ENCODE results near the gene ACSS3. TPM values are rescaled to one million over a fixed set of nuclear protein-coding genes. Genes with fewer than 3 reads are reported as not detected.

Gene ACSS3
- total RNA-seq, 1 experiment from 2014 or later = 0.70 TPM

GRCh38 chr12:81120961-81121360, 43.1 kb downstream of the ACSS3 start:
- ChIA-PET POLR2A (no interaction called here), CTCF (no interaction called here)
- Mint-ChIP-seq H3K27me3 (ENCODE audit: insufficient read depth, unreplicated experiment) (no peaks in the 10 kb centered on the region), H3K4me1 (ENCODE audit: low read depth, unreplicated experiment) (no peaks in the 10 kb centered on the region), H3K4me3 (ENCODE audit: unreplicated experiment) (no peak overlapping the region), H3K36me3 (ENCODE audit: insufficient read depth, unreplicated experiment) (no peaks in the 10 kb centered on the region), H3K27ac (ENCODE audit: unreplicated experiment) (no peak overlapping the region), H3K9me3 (ENCODE audit: unreplicated experiment) (peaks cover 43% of the 10 kb centered on the region)
- no peaks in the 10 kb centered on the region for H3K36me3 ChIP-seq (ENCODE audit: control insufficient read depth, insufficient read depth, low read length)
- no peak for TF ChIP-seq CTCF (IDR thresholded peaks at IDR 0.05; ENCODE audit: insufficient read depth in 1 of 2, low read depth in 1 of 2, low read length in 1 of 2, severe bottlenecking in 1 of 2, unreplicated experiment in 1 of 2)
- no TSS peak for BruUV-seq (replicated peaks)
- no peak for DNase-seq
- no peaks in the 10 kb centered on the region for H3K27me3 ChIP-seq (replicated peaks; ENCODE audit: control insufficient read depth, insufficient read depth, low read length)
- no peaks in the 10 kb centered on the region for H3K4me1 ChIP-seq
- H3K4me3 ChIP-seq (ENCODE audit: low read depth, low read length) = no peak overlapping the region
- peaks cover 7% of the 10 kb centered on the region for H3K9me3 ChIP-seq
- intact Hi-C loops (cut with micrococcal nuclease; ENCODE audit: unreplicated experiment) = no loop called here

GRCh38 chr12:81123611-81124010, 45.7 kb downstream of the ACSS3 start:
- H3K27ac Mint-ChIP-seq (ENCODE audit: unreplicated experiment) = no peak overlapping the region
- intact Hi-C loops (cut with micrococcal nuclease; ENCODE audit: unreplicated experiment) = no loop called here
- CTCF ChIA-PET = no interaction called here
- H3K4me1 Mint-ChIP-seq (ENCODE audit: low read depth, unreplicated experiment) = no peaks in the 10 kb centered on the region
- POLR2A ChIA-PET = no interaction called here
- H3K9me3 Mint-ChIP-seq (ENCODE audit: unreplicated experiment) = peaks cover 40% of the 10 kb centered on the region
- no peaks in the 10 kb centered on the region for H3K27me3 Mint-ChIP-seq (ENCODE audit: insufficient read depth, unreplicated experiment)
- H3K4me3 Mint-ChIP-seq (ENCODE audit: unreplicated experiment) = no peak overlapping the region
- Histone ChIP-seq H3K9me3 (peaks cover 5% of the 10 kb centered on the region), H3K4me3 (ENCODE audit: low read depth, low read length) (no peak overlapping the region), H3K4me1 (no peaks in the 10 kb centered on the region), H3K36me3 (ENCODE audit: control insufficient read depth, insufficient read depth, low read length) (no peaks in the 10 kb centered on the region), H3K27me3 (replicated peaks; ENCODE audit: control insufficient read depth, insufficient read depth, low read length) (no peaks in the 10 kb centered on the region)
- no peaks in the 10 kb centered on the region for H3K36me3 Mint-ChIP-seq (ENCODE audit: insufficient read depth, unreplicated experiment)
- DNase-seq = no peak
- TF ChIP-seq CTCF (IDR thresholded peaks at IDR 0.05; ENCODE audit: insufficient read depth in 1 of 2, low read depth in 1 of 2, low read length in 1 of 2, severe bottlenecking in 1 of 2, unreplicated experiment in 1 of 2) = no peak
- BruUV-seq (replicated peaks) = no TSS peak

GRCh38 chr12:81125691-81126090, 47.8 kb downstream of the ACSS3 start:
- Mint-ChIP-seq H3K4me3 (ENCODE audit: unreplicated experiment) (no peak overlapping the region), H3K27ac (ENCODE audit: unreplicated experiment) (no peak overlapping the region), H3K36me3 (ENCODE audit: insufficient read depth, unreplicated experiment) (no peaks in the 10 kb centered on the region), H3K4me1 (ENCODE audit: low read depth, unreplicated experiment) (no peaks in the 10 kb centered on the region), H3K9me3 (ENCODE audit: unreplicated experiment) (peaks cover 21% of the 10 kb centered on the region), H3K27me3 (ENCODE audit: insufficient read depth, unreplicated experiment) (no peaks in the 10 kb centered on the region)
- no peak for DNase-seq
- BruUV-seq (replicated peaks) = no TSS peak
- Histone ChIP-seq H3K9me3 (no peaks in the 10 kb centered on the region), H3K4me1 (no peaks in the 10 kb centered on the region), H3K27me3 (replicated peaks; ENCODE audit: control insufficient read depth, insufficient read depth, low read length) (no peaks in the 10 kb centered on the region), H3K4me3 (ENCODE audit: low read depth, low read length) (no peak overlapping the region), H3K36me3 (ENCODE audit: control insufficient read depth, insufficient read depth, low read length) (no peaks in the 10 kb centered on the region)
- POLR2A ChIA-PET = no interaction called here
- no peak for TF ChIP-seq CTCF (IDR thresholded peaks at IDR 0.05; ENCODE audit: insufficient read depth in 1 of 2, low read depth in 1 of 2, low read length in 1 of 2, severe bottlenecking in 1 of 2, unreplicated experiment in 1 of 2)
- CTCF ChIA-PET = no interaction called here
- intact Hi-C loops (cut with micrococcal nuclease; ENCODE audit: unreplicated experiment) = loop anchor here (5.0 kb wide), 1 partner anchor 138 kb away; no protein-coding TSS in a partner anchor

Data from Caco-2 (cell line).